H1 (cell line): Measurements from ENCODE around the gene COPA. TPM values are rescaled to one million over a fixed set of nuclear protein-coding genes. Genes with fewer than 3 reads are reported as not detected.

Experiments
- CTCF ChIA-PET: fragments of 300-600 bp; sonication (Branson Sonifier 250); formaldehyde crosslinking; loops from one replicate; lab custom pipeline; 2021; ENCODE audit not compliant: partially characterized antibody; lab: Charles Lee
- POLR2A ChIA-PET: fragments of 300-600 bp; sonication (Branson Sonifier 250); formaldehyde crosslinking; loops from one replicate; lab custom pipeline; 2021; ENCODE audit warnings: inconsistent platforms; ENCODE audit not compliant: partially characterized antibody; lab: Charles Lee
- DNase-seq, 2 experiments: peaks; one replicate each; pipeline versions ENCODE4 v3.0.0 to v3.0.0-alpha.2; 2010 to 2022; ENCODE audit warnings: low spot score in 2 of 2, low read depth in 1 of 2, mixed read lengths in 1 of 2
- FAIRE-seq: peaks from 2 replicates; lab custom pipeline; 2011; peaks lifted over from hg19 to GRCh38; lab: Jason Lieb, UNC
- H2AFZ ChIP-seq: 2 replicates; pipeline ENCODE4 v1.8.1; 2012; ENCODE audit warnings: low read length, inconsistent platforms
- H2AK5ac ChIP-seq: 2 replicates; pipeline ENCODE4 v1.6.1; 2013; ENCODE audit warnings: low read depth, low read length
- H2BK120ac ChIP-seq: replicated peaks from 2 replicates; pipeline ENCODE3; 2013; ENCODE audit warnings: low read depth, low read length, inconsistent platforms
- H2BK12ac ChIP-seq: 2 replicates; pipeline ENCODE4 v1.6.1; 2013; ENCODE audit warnings: low read depth, low read length
- H2BK15ac ChIP-seq: 2 replicates; pipeline ENCODE4 v1.6.1; 2013; ENCODE audit warnings: low read length
- H2BK20ac ChIP-seq: 2 replicates; pipeline ENCODE4 v1.6.1; 2013; ENCODE audit warnings: low read length
- H2BK5ac ChIP-seq: 2 replicates; pipeline ENCODE4 v1.6.1; 2013; ENCODE audit warnings: low read depth, low read length
- H3K14ac ChIP-seq: 2 replicates; pipeline ENCODE4 v1.6.1; 2013; ENCODE audit warnings: inconsistent platforms; ENCODE audit not compliant: insufficient read length
- H3K18ac ChIP-seq: 2 replicates; pipeline ENCODE4 v1.6.1; 2013; ENCODE audit warnings: low read length; ENCODE audit errors: extremely low read depth
- H3K23ac ChIP-seq: 2 replicates; pipeline ENCODE4 v1.6.1; 2013; ENCODE audit warnings: inconsistent platforms; ENCODE audit not compliant: insufficient read length
- H3K23me2 ChIP-seq: 2 replicates; pipeline ENCODE4 v1.6.1; 2013; ENCODE audit warnings: low read depth, low read length
- H3K27ac ChIP-seq: 2 replicates; pipeline ENCODE4 v1.6.1; 2011; ENCODE audit warnings: low read depth, low read length, inconsistent platforms
- H3K27me3 ChIP-seq, 4 experiments: replicated peaks in 1 of 4; 1 replicate in 1 of 4; 2 replicates in 3 of 4; pipeline versions ENCODE4 v1.6.1 to v1.8.1; 2011 to 2013; ENCODE audit warnings: low read length in 3 of 4, mild to moderate bottlenecking in 3 of 4, inconsistent platforms in 2 of 4, mixed read lengths in 2 of 4, moderate library complexity in 1 of 4; ENCODE audit not compliant: control insufficient read depth in 3 of 4, insufficient read depth in 3 of 4; ENCODE audit errors: extremely low read depth in 1 of 4
- H3K36me3 ChIP-seq, 4 experiments: 2 replicates each; pipeline versions ENCODE4 v1.6.1 to v1.8.1; 2011 to 2013; ENCODE audit warnings: mild to moderate bottlenecking in 4 of 4, low read length in 3 of 4, moderate library complexity in 2 of 4, control low read depth in 1 of 4, inconsistent platforms in 1 of 4; ENCODE audit not compliant: insufficient read depth in 4 of 4, control insufficient read depth in 2 of 4
- H3K4ac ChIP-seq: replicated peaks from 2 replicates; pipeline ENCODE3; 2013; ENCODE audit warnings: low read length, low read depth, mixed read lengths, inconsistent platforms; ENCODE audit not compliant: insufficient read length
- H3K4me1 ChIP-seq, 4 experiments: replicated peaks in 1 of 4; 1 replicate in 1 of 4; 2 replicates in 3 of 4; pipeline versions ENCODE4 v1.6.1 to v1.8.1; 2011 to 2013; ENCODE audit warnings: low read length in 3 of 4, inconsistent platforms in 2 of 4, mixed read lengths in 1 of 4; ENCODE audit not compliant: insufficient read depth in 4 of 4, control insufficient read depth in 3 of 4
- H3K4me2 ChIP-seq, 2 experiments: 2 replicates each; pipeline versions ENCODE4 v1.6.1 to v1.8.1; 2011 to 2013; ENCODE audit warnings: low read depth in 2 of 2, low read length in 2 of 2, control low read depth in 1 of 2, inconsistent platforms in 1 of 2, mild to moderate bottlenecking in 1 of 2; ENCODE audit not compliant: insufficient read depth in 1 of 2
- H3K4me3 ChIP-seq, 4 experiments: fragments of 200-600, 300-600 bp in 1 of 4; sonication (generic), shearing (Covaris generic), sonication (Bioruptor Twin) in 1 of 4; 2 replicates each; pipeline versions ENCODE4 v1.5.1 to v1.8.1; 2011 to 2016; ENCODE audit warnings: low read length in 4 of 4, low read depth in 3 of 4, control low read depth in 2 of 4, inconsistent platforms in 2 of 4, mild to moderate bottlenecking in 2 of 4, mixed read lengths in 1 of 4, moderate library complexity in 1 of 4; ENCODE audit not compliant: insufficient read depth in 2 of 4; ENCODE audit errors: extremely low read depth in 1 of 4
- H3K56ac ChIP-seq: replicated peaks from 2 replicates; pipeline ENCODE3; 2013; ENCODE audit warnings: low read depth, mild to moderate bottlenecking, mixed read lengths, low read length, inconsistent platforms; ENCODE audit not compliant: insufficient read length
- H3K79me1 ChIP-seq: 2 replicates; pipeline ENCODE4 v1.6.1; 2013; ENCODE audit warnings: low read depth, low read length, control low read depth
- H3K79me2 ChIP-seq, 2 experiments: 2 replicates each; pipeline versions ENCODE4 v1.6.1 to v1.8.1; 2012 to 2013; ENCODE audit warnings: low read length in 2 of 2, mild to moderate bottlenecking in 2 of 2, inconsistent platforms in 1 of 2; ENCODE audit not compliant: insufficient read depth in 2 of 2, control insufficient read depth in 1 of 2
- H3K9ac ChIP-seq, 4 experiments: replicated peaks in 1 of 4; 1 replicate in 1 of 4; 2 replicates in 3 of 4; pipeline versions ENCODE4 v1.6.1 to v1.8.1; 2011 to 2013; ENCODE audit warnings: low read depth in 3 of 4, low read length in 3 of 4, control low read depth in 2 of 4, mild to moderate bottlenecking in 2 of 4, moderate library complexity in 2 of 4, inconsistent platforms in 1 of 4; ENCODE audit errors: extremely low read depth in 1 of 4
- H3K9me3 ChIP-seq, 2 experiments: 2 replicates each; pipeline versions ENCODE4 v1.6.1 to v1.8.1; 2012 to 2013; ENCODE audit warnings: mild to moderate bottlenecking in 2 of 2, moderate library complexity in 2 of 2, control low read depth in 1 of 2, inconsistent platforms in 1 of 2, low read depth in 1 of 2, low read length in 1 of 2, mixed read lengths in 1 of 2; ENCODE audit not compliant: insufficient read depth in 2 of 2
- H4K20me1 ChIP-seq, 2 experiments: replicated peaks in 1 of 2; 2 replicates each; pipeline versions ENCODE3 to v1.8.1; 2011 to 2013; ENCODE audit warnings: inconsistent platforms in 2 of 2, low read length in 2 of 2, mild to moderate bottlenecking in 1 of 2; ENCODE audit not compliant: insufficient read depth in 2 of 2, control insufficient read depth in 1 of 2
- H4K5ac ChIP-seq: 2 replicates; pipeline ENCODE4 v1.6.1; 2013; ENCODE audit warnings: low read length, low read depth, mixed read lengths, inconsistent platforms; ENCODE audit not compliant: insufficient read length
- H4K8ac ChIP-seq: 2 replicates; pipeline ENCODE4 v1.8.0; 2013; ENCODE audit warnings: mild to moderate bottlenecking, moderate library complexity, low read length, inconsistent platforms; ENCODE audit not compliant: insufficient read depth; ENCODE audit errors: extremely low read depth
- H4K91ac ChIP-seq: replicated peaks from 2 replicates; pipeline ENCODE3; 2013; ENCODE audit warnings: low read length, mixed read lengths, inconsistent platforms; ENCODE audit not compliant: insufficient read length
- ASH2L ChIP-seq: fragments of 200-600, 300-600 bp; sonication (generic); IDR thresholded peaks from one replicate; pipeline ENCODE4 v1.7.1; 2017; ENCODE audit warnings: low read length
- WGBS, 2 experiments: shearing (Covaris generic) in 1 of 2; methylation state at CpG; one replicate each; pipeline versions ENCODE4 v1.1.6 to v1.1.7; 2013 to 2015; ENCODE audit warnings: low lambda C conversion rate in 2 of 2, mixed read lengths in 2 of 2, inconsistent platforms in 1 of 2, low coverage in 1 of 2, missing lambda C conversion rate in 1 of 2; ENCODE audit not compliant: insufficient replicate concordance in 2 of 2, insufficient coverage in 1 of 2, insufficient read length in 1 of 2; ENCODE audit errors: extremely low coverage in 1 of 2, missing lambda C conversion rate in 1 of 2; 5-methylcytosine and 5-hydroxymethylcytosine counted together
- polyA plus RNA-seq, 7 experiments: library from polyadenylated mRNA; depleted of rRNA in 3 of 7; stranded (reverse) in 5 of 7; unstranded in 2 of 7; fragments of >200 nt in 5 of 7; fragments of 200-250 nt in 2 of 7; gene quantifications; 1 replicate in 5 of 7; 2 replicates in 1 of 7; 4 replicates in 1 of 7; pipeline versions ENCODE4 v1.2.1 to v1.2.3, GENCODE V29; 2011 to 2013; ENCODE audit warnings: missing spikeins in 2 of 7, mixed read lengths in 2 of 7
- total RNA-seq: library from RNA; stranded (reverse); fragmentation: NEBNext Ultra II Directional; extraction: Animal tissue kit (Norgen Biotek cat#: 25700); gene quantifications from 2 replicates; pipeline ENCODE4 v1.2.1, GENCODE V29; 2021

Gene COPA
- total and polyA plus RNA-seq, 2 of the 8 experiments (the other 6 are each of a cell fraction or from before 2014, with no cell fraction given), result 78.2 to 115 TPM

DNA sequence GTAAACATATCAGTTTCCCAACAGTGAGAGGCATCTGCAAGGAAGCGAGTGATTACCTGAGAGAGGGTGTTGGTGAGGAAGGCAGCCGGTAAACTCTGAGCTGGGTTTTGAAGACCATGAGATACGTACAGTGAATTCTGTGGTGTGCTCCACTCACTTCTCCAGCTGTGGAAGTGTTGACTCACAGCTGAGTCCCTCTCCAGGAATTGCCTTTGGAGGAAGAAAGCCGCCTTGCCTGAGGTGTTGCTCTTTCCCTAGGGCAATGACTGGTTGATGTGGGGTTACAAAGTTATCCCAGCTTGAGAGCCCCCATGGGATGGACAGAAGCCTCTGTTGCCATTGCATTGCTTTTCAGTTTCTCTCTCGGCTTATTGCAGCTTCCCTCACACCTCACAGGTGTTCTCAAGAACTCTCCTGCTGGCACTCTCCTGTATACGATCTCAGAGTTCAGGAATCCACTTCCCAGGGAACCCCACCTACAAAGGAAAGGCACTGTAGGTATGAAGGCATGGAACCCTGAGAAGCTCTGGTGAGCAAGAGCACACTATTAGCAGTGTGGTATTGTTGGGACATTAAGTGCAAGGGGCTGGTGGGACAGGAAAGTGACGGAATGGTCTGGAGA, 34.6 kb upstream of the COPA start:
- Histone ChIP-seq H3K14ac (no peak overlapping the region), H2AFZ (no peak overlapping the region), H2AK5ac (no peak overlapping the region), H2BK5ac (no peak overlapping the region; the same call in 1 of the 2 replicates), H3K4me2 (no peak overlapping the region), H4K91ac (no peak overlapping the region), H4K5ac (no peak overlapping the region), H4K20me1 (no peaks in the 10 kb centered on the region), H3K56ac (no peak overlapping the region), H2BK120ac (no peak overlapping the region), H3K23ac (no peak overlapping the region), H2BK12ac (peak overlapping the region; percentile 30; the same call in 1 of the 2 replicates), H3K4me1 (peaks cover 8 to 21% (median 16%) of the 10 kb centered on the region in 4 experiments), H3K9ac (no peak overlapping the region; a peak in 1 of 7 replicates), H3K23me2 (0 out of 2 replicates have a peak, but pooled peaks cover 2% of the 10 kb centered on the region), H3K9me3 (no peaks in the 10 kb centered on the region), H3K4ac (no peak overlapping the region), H3K79me1 (no peaks in the 10 kb centered on the region), H3K18ac (0 out of 2 replicates have a peak overlapping the region, but pooled peaks have one; percentile 11), H3K27ac (no peak overlapping the region), H3K27me3 (no peaks in the 10 kb centered on the region), H3K4me3 (no peak overlapping the region), H3K79me2 (no peaks in the 10 kb centered on the region), H4K8ac (no peak overlapping the region), H3K36me3 (no peaks in the 10 kb centered on the region), H2BK20ac (peak overlapping the region; percentile 82; the same call in 1 of the 2 replicates), H2BK15ac (peak overlapping the region; percentile 53; the same call in 1 of the 2 replicates)
- WGBS, 2 experiments, result 67% methylated on average over 7 of the region's 7 CpGs; no CpG with 5 or more reads in 1 of the 2 experiments
- no peak for DNase-seq
- no peak for TF ChIP-seq ASH2L
- POLR2A ChIA-PET, result interaction anchor here (1.0 to 11.6 kb wide), 5 partner anchors 17 to 33 kb away, joined by 3 to 244 read pairs (median 5); partner anchors contain the start of gene NHLH1
- no peak for FAIRE-seq
- CTCF ChIA-PET, result interaction anchor here (0.5 to 15.1 kb wide), 32 partner anchors 10 to 610 kb away, joined by 3 to 683 read pairs (median 6); partner anchors contain the start of genes NCSTN, NHLH1 and PEX19
